ENCODE results near the gene CD82.

The CD82 gene

DNA sequence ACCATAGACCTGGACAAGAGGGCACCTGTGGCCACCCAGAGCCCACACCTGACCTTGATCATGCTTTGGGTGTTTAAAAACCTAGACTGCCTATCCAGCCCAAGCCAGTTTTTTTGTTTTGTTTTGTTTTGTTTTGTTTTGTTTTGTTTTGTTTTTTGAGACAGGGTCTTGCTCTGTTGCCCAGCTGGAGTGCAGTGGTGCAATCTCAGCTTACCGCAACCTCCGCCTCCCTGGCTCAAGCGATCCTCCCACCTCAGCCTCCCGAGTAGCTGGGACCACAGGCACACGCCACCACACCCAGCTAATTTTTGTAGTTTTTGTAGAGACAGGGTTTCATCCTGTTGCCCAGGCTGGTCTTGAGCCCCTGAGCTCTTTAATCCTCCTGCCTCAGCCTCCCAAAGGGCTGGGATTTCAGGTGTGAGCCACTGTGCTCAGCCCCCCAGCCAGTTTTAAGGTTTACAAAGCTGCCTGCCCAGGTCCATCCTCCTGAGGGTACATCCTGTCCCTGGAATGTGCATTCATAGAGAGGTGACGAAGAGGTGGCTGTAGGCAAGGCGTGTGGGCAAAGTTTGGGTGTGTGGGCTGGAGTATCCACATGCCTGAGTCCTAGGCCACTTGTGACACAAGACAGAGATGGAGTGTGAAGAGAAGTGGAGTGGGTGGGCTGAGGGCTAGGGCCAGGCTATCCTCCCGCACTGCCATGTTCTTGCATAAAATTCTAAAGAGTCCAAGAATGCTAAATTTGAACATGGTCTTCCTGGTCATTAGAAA lies 3.3 kb upstream of the CD82 start:
- no peak for DNase-seq (ENCODE audit: low read depth)

DNA sequence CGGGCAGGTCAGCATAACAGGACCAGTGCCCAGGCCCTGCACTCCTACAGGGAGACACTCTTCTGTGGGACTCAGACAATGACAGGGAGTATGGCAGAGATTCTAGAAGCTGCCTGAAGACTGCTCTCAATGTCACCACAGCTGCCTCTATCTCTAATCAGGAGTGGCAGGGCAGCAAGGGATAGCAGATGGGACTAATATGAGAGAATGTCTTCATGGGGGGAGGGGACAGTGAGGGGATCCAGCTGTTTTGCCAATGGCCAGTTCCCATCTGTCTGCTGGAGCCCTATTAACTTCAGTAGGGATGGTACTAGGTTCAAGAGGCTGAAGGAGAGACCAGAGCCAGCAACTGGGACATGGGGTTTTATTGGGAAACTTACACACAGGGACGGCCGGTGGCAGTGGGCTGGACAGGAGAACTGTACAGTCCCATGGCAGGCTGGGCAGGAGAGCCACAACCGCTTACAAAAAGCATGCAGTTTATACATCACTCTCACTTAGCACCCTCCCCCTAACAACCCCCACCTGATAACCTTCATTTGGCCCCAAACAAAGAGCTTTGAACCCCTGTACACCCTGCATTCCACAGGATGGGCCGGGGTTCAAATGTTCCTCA lies 2.5 kb upstream of the CD82 start:
- no peak for DNase-seq (ENCODE audit: low read depth)

DNA sequence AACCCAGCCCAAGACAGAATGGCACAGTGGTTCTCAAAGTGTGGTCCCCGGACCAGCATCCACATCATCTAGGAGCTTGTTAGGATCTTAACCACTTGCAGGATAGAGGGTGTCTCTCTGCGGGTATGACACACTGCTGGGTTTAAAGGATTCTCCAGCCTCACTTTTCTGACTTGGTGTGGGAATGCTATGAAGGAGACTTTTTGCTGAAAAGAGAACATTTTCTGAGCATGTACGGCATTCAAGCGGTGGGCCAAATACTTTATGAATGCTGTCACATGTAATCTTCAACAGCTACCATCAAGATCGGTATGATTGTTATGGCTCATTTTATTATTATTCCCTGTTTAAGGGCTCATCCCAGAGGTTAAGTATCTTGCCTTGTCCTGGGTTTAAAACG lies 1.8 kb upstream of the CD82 start:
- DNase-seq (ENCODE audit: low read depth), result no peak

DNA sequence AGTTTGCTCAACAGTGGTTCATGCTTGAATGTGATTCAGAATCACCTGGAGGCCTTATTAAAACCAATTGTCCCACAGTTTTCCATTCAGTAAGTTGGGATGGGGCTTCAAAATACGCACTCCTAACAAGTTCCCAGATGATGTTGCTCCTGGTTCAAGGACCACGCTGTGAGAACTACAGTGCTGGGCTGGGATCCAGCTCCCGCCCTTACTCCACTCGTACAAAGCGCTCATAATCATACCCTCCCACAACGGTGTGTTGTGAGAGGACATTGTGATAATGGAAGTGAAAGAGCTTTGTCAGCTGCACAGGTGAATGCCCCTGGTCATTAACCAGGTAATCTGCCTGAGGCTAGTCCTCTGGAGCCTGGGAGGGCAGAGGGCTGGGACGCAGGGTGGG lies 1.3 kb upstream of the CD82 start:
- no peak for DNase-seq (ENCODE audit: low read depth)

DNA sequence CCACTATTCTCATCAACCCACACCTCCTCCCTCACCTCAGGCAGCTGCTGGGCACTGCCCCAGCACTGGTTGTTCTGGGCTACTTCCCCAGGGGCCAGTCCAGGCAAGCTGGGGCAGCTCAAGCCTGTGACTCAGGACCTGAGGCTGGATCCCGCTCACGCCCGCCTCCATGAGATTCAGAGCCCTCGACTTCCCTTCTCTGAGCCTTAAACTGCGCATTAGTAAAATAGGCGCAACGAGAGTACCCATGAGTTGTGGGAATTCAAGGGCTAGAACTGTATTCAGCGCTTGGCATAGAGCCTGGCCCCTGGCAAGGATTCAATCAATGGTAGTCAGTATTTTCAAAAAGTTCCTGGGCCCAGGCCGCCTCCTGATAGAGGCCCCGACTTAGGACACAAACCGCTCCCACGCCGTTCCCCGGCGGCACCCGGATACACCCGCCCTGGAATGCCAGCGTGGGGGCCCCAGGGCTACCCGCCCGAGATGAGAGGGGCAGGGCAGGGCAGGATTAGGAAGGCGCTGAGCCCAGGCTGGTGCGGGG lies 723 bp upstream of the CD82 start:
- no peak for DNase-seq (ENCODE audit: low read depth)

DNA sequence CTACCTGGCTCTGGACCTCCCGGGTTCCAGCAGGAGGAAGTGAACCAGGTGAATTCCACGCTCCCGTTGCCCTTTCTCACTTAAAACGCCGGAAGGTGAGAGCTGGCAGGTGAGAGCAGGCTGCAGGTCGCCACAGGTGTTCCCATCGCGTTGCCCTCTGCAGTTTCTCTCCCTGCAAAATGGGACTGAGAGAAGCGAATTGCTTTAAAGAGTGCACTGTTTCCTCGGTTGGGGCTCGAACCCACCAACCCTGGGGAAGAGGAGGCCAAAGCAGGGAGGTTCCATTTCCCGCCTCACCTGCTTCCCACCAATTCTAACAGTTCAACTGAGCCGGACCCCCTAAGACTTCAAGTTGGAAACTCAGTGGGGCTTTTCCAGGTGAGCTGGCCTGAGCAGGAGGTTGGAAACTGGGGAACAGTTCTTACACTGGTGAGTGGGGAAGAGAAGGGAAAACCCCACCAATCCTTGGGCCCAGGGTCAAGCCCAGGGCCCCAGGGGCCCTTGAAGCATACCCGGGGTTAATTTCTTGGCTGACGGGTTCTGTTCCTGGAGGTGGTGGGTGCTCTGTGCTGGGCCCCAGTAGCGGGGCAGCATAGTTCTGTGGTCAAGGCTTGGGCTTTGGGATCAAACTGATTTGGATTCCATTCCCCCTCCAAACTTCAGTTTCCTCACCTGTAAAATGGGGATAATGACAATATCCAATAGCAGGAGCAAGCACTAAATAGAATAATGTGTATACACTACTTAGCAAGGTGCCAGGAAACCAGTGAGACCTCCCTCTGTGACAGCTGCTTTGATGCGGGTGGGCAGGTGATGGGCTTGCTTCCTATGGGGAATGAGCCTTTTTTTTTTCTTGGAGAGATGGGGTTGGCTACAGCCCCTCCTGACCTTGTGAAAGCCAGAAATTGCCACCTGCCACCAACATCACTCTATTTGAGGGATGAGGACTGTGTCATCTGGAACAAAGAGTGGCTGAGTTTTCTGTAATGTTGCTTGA lies 788 bp downstream of the CD82 start:
- no peak for DNase-seq (ENCODE audit: low read depth)

DNA sequence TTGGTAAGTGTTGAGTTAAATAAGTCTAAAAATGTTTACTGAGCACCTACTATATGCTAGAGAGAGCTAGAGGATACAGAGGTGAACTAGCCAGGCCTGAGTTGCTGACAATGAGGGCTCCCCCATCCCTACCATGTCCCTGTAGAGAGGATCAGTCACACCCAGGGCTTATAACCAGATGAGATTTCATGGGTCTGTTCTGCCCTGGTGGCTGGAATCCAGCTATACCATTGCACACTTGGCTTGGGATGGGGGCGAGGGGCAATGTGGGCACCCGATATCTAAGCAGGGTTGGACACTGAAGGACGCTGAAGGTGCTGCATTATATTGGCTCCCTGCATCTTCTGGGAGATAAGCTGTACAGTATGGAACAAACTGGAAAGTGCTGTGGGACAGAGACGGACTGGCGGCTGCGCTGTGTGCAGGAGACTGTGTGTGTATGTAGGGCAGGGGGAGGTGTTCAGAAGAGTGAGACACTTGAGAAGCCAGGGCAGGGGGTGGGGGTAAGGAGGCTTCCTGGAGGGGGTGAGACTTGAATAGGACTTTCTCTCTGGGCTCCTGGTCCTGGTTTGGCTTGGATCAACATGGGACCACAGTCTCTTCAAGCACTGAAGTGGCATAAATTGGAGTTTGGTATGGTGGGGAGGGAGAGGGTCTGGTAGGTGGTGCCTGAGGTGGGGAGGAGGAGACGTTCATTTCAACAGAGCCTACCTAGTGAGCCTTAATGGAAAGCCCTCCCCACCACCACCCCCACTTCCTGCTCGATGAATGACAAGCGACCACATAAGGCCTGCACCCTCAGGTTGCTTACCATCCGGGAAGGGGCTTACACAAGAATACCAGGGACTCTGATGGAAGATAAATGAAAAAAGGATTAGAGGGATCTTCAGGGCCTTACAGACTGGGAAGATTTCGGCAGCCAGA lies 1.8 kb downstream of the CD82 start:
- no peak for DNase-seq (ENCODE audit: low read depth)

DNA sequence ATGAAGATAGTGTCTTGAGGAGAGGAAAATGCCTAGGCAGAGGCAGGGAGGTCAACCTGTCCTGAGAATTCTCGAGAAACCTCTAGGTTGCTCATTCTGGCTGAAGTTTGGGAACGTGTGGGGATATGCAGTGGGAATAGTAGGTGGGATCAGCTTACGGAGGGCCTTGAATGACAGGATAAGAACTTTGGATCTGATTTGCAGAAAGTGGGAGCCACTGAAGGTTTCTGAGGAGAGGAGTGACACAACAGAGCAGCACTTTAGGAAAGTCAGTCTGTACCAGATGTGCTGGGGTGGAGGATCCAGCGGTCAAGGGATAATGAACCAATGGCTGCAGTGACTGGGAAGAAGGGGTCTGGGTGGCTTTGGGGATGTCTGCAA lies 2.4 kb downstream of the CD82 start:
- no peak for DNase-seq (ENCODE audit: low read depth)

DNA sequence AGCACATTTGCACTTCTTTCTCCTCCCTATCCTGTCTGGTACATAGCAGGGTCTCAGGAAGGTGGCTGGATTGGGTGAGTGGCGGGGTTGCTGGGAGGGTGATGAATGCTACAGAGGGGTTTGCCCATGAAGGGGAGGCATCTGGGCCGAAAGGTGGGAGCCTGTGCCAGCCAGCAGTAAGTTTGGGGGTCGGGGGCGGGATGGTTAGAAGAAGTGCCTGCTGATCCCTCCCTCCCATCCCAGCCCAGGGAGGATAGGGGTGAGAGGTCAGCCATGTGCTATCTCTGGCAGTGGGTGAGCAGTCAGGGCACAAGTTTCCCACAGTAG lies 2.8 kb downstream of the CD82 start:
- no peak for DNase-seq (ENCODE audit: low read depth)

DNA sequence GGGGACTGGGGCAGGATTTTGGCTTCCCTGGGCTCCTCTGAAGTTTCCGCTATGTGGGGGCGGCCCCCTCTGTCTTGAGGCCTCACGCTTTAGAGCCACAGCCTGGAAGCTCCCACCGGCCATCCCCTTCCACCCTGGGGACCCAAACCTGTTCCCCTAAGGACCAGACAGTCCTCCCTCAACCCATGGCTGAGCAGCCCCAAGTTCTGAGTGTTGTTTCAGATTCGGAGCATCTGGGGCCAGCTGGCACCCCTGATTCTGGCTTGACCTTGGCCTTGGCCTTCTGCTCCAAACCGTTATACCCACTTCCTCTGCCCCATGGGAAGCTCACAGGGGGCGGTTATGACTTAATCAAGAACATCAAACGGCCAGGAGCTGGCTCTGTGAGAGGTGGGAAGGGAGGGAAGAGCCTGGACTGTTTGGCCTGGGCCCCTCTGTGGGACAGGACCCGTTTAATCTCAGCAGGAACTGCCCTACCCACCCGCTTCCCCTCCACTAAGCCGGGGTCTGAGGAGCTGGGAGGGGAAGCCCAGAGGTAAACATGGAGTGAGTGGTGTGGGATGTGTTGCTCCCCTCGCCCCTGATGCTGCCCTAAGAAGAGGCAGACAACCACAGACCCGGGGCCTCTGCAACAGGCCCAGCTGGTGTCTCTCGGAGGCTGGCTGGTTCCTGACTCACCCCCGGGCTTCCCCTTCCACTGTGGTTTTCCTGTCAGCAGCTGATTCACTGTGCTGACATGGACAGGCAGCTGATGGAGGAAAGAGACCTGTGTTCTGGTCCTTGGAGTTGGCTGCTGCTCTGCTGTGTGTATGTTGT lies 3.4 kb downstream of the CD82 start:
- DNase-seq (ENCODE audit: low read depth), result peak; percentile 65

DNA sequence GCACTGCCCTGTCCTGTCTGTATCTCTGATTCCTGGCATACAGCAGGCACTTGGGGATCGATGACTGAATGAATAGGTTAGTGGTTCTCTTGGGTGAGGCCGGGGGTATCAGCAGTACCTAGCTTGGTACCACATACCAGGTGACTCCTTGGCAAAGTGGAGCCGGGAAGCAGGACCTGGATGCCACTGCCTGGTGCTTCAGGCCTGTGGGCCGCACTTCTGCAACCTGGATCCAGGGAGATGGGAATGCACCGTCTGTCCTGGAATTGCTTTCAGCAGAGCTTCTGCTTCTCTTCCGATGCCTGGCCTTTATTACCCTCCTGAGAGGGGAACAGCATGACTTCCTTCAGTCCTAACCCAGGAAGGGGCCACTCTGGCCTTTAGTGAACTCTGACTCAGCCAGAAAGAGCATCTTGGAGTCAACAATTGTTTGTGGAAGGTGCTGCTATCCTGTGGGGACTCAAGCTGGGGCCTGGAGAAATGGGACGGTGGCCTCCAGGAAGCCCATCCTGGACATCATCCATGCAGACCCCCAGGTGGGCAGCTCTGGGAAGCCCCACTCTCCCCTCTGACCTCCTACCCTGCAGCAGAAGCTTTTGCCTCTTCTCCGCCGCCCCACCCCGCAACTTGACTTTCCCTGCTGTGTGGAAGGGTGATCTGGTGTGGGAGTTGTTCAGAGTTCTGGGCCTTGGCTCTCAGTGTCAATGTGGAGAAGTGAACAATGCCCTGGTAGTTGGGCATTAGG lies 5.1 kb downstream of the CD82 start:
- DNase-seq (ENCODE audit: low read depth), result no peak

DNA sequence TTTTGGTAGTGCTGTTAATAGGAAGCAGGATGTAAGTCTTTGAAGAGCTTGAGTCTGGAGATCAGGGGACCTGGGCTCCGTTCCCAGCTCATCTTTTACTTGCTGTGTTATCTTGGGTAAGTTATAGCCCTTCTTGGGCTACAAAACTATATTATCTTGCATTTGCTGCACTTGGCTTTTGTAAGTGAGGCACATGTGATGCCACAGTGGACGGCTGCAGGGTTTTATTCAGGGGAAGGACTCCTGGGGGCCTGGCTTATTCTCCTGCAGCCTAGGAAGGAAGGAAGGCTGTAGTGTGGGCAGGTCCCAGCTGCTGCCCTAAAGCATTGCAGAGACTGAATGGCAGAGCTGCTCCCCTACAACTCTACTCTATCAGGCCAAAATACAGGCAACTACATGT lies 6.4 kb downstream of the CD82 start:
- DNase-seq (ENCODE audit: low read depth), result no peak

DNA sequence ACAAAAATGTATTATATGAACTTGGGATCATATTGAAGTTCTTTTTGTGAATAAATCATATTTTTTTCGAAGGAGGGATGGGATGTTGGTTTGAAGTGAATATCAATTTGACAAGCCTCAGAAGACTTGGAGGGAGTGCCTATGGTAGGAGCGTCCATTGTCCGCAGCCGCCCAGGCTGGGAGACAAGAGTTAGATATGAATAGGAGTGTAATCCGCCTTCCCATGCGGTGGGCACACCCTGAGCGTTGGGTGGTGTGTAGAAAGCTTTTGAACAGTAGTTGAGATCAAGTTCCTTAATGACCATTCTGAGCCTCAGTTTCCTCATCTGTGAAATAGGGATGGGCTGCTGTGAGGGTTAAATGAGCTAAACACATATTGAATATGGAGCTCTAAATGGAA lies 7.0 kb downstream of the CD82 start:
- DNase-seq (ENCODE audit: low read depth), result no peak

DNA sequence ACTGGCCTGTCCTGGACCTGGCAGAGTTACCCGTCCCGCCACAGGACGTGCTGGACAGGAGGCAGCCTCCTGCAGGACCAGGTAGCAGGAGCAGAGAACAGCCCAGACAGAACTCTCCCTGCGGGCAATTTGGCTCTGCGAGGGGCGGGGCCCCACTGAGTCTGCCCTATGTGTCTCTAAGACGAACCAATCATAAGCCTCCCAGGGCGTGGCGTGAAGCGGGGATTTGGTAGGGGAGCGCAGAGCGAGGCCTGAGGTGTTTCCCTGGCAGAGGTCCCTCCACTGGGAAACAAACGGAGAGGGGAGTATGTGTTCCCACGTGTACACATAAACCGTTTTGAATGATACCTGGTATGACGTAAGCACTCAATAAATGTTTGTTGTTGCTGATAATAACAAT lies 7.4 kb downstream of the CD82 start:
- no peak for DNase-seq (ENCODE audit: low read depth)

DNA sequence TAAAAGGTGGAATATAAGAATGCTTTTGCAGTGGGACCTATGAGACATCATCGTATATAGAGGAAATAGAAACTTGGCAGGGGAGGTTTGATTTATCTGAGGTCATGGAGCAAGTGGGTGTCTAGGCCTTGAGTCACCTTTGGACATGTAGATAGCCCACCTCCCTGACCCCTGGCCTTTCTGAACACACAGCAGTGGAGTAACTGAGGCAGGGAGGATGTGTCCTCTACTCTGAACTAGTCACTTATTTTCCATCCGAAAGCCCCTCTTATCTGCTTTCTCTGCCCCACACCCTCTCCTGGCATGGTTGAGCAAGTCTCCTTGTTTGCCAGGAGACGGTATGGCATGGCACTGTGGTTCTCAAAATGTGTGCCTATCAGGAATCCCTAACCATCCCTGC lies 7.9 kb downstream of the CD82 start:
- DNase-seq (ENCODE audit: low read depth), result no peak

DNA sequence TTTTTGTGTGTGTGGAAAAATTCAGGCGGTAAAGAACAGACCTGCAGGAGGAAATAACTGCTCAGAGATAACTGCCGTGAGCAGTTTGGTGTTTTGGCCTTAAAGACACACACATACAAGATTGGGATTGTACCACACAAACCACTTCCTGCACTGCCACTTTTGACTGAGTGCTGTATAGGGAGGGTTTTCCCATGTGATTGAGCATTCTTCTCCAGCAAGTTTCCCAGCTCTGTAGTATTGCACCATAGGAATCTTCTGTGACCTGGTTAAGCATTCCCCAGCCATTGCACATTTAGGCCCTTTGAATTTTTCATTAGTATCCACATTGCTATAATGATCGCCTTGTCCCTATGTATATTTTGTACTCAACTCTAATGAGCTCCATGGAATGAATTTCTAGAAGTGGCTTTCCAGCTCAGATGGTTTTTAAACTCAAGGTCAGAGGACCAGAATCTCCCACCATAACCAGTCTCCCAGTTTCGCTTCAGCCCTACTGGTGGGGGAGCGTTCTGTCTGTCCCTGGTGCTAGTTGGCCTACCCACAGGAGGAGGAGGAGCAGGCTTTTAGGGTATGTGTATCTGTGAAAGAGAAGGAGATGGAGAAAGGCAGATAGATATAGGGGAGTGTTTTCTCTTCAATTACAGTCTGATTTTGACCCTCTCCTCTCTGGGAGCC lies 9.3 kb downstream of the CD82 start:
- DNase-seq (ENCODE audit: low read depth), result no peak

DNA sequence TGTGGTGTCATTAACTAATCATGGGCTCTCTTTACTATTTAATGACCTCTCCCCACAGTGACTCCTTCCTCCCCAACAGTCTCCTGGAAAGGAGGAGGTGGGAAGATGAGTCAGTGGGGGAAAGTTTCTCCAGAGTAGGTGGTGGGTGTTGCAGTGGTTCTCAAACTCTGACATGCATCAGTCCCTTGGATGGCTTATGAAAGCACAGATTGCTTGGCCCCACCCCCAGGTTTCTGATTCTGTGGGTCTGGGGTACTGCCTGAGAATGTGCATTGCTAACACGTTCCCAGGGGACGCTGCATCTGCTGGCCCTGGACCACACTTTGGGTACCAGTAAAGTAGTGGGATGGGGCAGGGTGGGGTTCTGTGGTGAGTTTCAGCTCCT lies 9.8 kb downstream of the CD82 start:
- no peak for DNase-seq (ENCODE audit: low read depth)

DNA sequence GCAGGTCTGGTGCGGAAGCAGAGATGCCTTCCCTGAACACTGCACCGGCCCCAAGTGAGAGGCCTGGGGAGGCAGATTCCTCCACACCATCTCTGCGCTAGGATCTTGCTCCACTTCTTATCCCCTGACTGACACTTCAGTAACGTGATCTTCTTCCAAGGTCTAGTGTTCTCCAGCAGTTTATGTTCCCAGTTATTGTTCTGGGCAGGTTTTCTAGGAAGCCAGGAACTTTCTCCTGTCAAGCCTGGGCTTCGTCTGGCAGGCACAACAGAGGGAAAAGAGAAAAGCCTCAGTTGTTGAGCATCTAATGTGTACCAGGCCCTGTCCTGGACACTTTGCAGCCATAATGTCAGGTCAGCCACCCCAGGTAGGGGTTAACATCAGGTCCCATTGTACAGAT lies 10.5 kb downstream of the CD82 start:
- no peak for DNase-seq (ENCODE audit: low read depth)

DNA sequence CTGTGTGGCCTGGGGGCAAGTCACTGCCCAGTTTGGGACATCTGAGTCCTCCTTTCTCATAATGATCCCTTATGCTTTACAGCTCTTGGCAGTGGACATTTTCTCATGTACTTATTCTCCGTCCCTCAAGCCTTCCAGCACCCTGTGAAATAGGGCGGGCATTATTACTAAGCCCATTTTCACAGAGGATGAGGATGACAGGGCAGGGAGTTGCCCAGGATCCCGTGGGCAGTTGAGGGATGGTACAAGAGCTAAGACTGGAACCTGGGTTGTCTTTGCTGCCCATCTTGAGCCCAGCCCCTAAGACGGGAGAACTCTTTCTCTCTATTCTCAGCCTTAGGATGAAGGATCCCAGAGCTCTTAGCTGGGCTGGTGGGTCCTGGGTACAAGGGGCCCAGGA lies 11.2 kb downstream of the CD82 start:
- DNase-seq (ENCODE audit: low read depth), result no peak

Measured in stimulated activated CD8-positive, alpha-beta memory T cell treated with anti-CD3 and anti-CD28 coated beads, Interleukin-15, amount 100 ng/mL, for 1 hour (primary cell).